Measurements from ENCODE around the gene HOXD11.

GRCh38 chr2:176147210-176147799, 40.2 kb downstream of the HOXD11 start:
- TF ChIP-seq CTCF (IDR thresholded peaks at IDR 0.05 in 2 of 3, conservative IDR thresholded peaks at IDR 0.05 in 1 of 3; ENCODE audit: insufficient read depth in 2 of 3, low read depth in 1 of 3, low read length in 3 of 3) = no peak
- TF ChIP-seq ZBTB1 (CRISPR knock-in tag; IDR thresholded peaks at IDR 0.05; ENCODE audit: borderline replicate concordance, low read depth) = no peak
- no peak for TF ChIP-seq CHD1 (IDR thresholded peaks at IDR 0.05; ENCODE audit: low read length)
- TF ChIP-seq ZNF77 (CRISPR knock-in tag; IDR thresholded peaks at IDR 0.05) = no peak

Measured in K562 (cell line).